IMR-90 (cell line): Measurements from ENCODE around the gene ANO9. TPM values are rescaled to one million over a fixed set of nuclear protein-coding genes. Genes with fewer than 3 reads are reported as not detected.

Experiments used
- ATAC-seq: fragments of 200-7000 bp; cut with Tn5 transposase; 2 replicates; pipeline ENCODE4 v1.9.1; 2020; ENCODE audit warnings: low read depth, mild to moderate bottlenecking, moderate library complexity
- BruUV-seq: library from RNA; stranded (reverse); fragments of 400-500 nt; replicated peaks from 2 replicates; lab custom pipeline; 2021; lab: Mats Ljungman, UMichigan
- CTCF ChIA-PET: fragments of 300-600 bp; formaldehyde crosslinking; extraction: SDS; loops from one replicate; lab custom pipeline; 2021; ENCODE audit warnings: antibody characterized with exemption; lab: Yijun Ruan, JAX
- POLR2A ChIA-PET: fragments of 300-600 bp; sonication (Branson Sonifier 250); formaldehyde crosslinking; loops from one replicate; lab custom pipeline; 2022; ENCODE audit warnings: antibody characterized with exemption; ENCODE audit not compliant: unreplicated experiment; lab: Charles Lee
- DNase-seq: peaks from one replicate; pipeline ENCODE4 v3.0.0; 2013
- H2AFZ ChIP-seq: replicated peaks from 2 replicates; pipeline ENCODE3; 2013; ENCODE audit warnings: low read length, mild to moderate bottlenecking; ENCODE audit not compliant: poor library complexity
- H2AK5ac ChIP-seq: 2 replicates; pipeline ENCODE4 v1.6.1; 2013; ENCODE audit warnings: low read depth, low read length, inconsistent platforms
- H2AK9ac ChIP-seq: replicated peaks from 2 replicates; pipeline ENCODE3; 2013; ENCODE audit warnings: mild to moderate bottlenecking, low read depth, low read length, moderate library complexity; ENCODE audit not compliant: poor library complexity
- H2BK120ac ChIP-seq: 2 replicates; pipeline ENCODE4 v1.6.1; 2013; ENCODE audit warnings: low read depth, low read length, inconsistent platforms
- H2BK15ac ChIP-seq: 3 replicates; pipeline ENCODE4 v1.6.1; 2013; ENCODE audit warnings: low read depth, low read length, inconsistent platforms
- H2BK20ac ChIP-seq: 2 replicates; pipeline ENCODE4 v1.6.1; 2013; ENCODE audit warnings: low read depth, mild to moderate bottlenecking, inconsistent platforms, low read length, moderate library complexity
- H2BK5ac ChIP-seq: 2 replicates; pipeline ENCODE4 v1.6.1; 2013; ENCODE audit warnings: mild to moderate bottlenecking, low read depth, low read length, inconsistent platforms; ENCODE audit not compliant: poor library complexity, severe bottlenecking
- H3K14ac ChIP-seq: replicated peaks from 2 replicates; pipeline ENCODE4 v1.6.1; 2013; ENCODE audit warnings: low read depth, low read length, inconsistent platforms
- H3K18ac ChIP-seq: 2 replicates; pipeline ENCODE4 v1.6.1; 2013; ENCODE audit warnings: low read depth, low read length, control low read depth
- H3K23ac ChIP-seq: 2 replicates; pipeline ENCODE4 v1.6.1; 2013; ENCODE audit warnings: low read depth, low read length, inconsistent platforms
- H3K27ac ChIP-seq: 2 replicates; pipeline ENCODE4 v1.5.1; 2013; ENCODE audit warnings: mild to moderate bottlenecking, control low read depth, low read length; ENCODE audit not compliant: insufficient read depth
- H3K27me3 ChIP-seq: 2 replicates; pipeline ENCODE4 v1.6.1; 2013; ENCODE audit warnings: low read length; ENCODE audit not compliant: control insufficient read depth, insufficient read depth
- H3K36me3 ChIP-seq: 2 replicates; pipeline ENCODE4 v1.6.1; 2013; ENCODE audit warnings: low read length, mixed read lengths; ENCODE audit not compliant: control insufficient read depth, insufficient read depth
- H3K4ac ChIP-seq: 2 replicates; pipeline ENCODE4 v1.6.1; 2013; ENCODE audit warnings: low read depth, low read length, inconsistent platforms
- H3K4me1 ChIP-seq: 2 replicates; pipeline ENCODE4 v1.6.1; 2013; ENCODE audit warnings: low read length, mixed read lengths; ENCODE audit not compliant: control insufficient read depth, insufficient read depth
- H3K4me2 ChIP-seq: 2 replicates; pipeline ENCODE4 v1.6.1; 2013; ENCODE audit warnings: low read depth, mild to moderate bottlenecking, control low read depth, low read length, moderate library complexity
- H3K4me3 ChIP-seq: 2 replicates; pipeline ENCODE4 v1.5.1; 2013; ENCODE audit warnings: low read depth, mild to moderate bottlenecking, control low read depth, low read length, moderate library complexity; ENCODE audit not compliant: insufficient read depth
- H3K56ac ChIP-seq: 2 replicates; pipeline ENCODE4 v1.6.1; 2013; ENCODE audit warnings: low read length, inconsistent platforms; ENCODE audit not compliant: insufficient read depth; ENCODE audit errors: extremely low read depth
- H3K79me1 ChIP-seq, 2 experiments: 2 replicates each; pipeline ENCODE4 v1.6.1; 2013; ENCODE audit warnings: low read length in 2 of 2, inconsistent platforms in 1 of 2, low read depth in 1 of 2
- H3K9ac ChIP-seq: 2 replicates; pipeline ENCODE4 v1.6.1; 2013; ENCODE audit warnings: low read depth, low read length, control low read depth
- H3K9me1 ChIP-seq: 2 replicates; pipeline ENCODE4 v1.6.1; 2013; ENCODE audit warnings: low read length, inconsistent platforms; ENCODE audit not compliant: insufficient read depth
- H3K9me3 ChIP-seq: 2 replicates; pipeline ENCODE4 v1.6.1; 2013; ENCODE audit warnings: low read length; ENCODE audit not compliant: control insufficient read depth, insufficient read depth
- H4K20me1 ChIP-seq: 2 replicates; pipeline ENCODE4 v1.6.1; 2013; ENCODE audit warnings: low read length, inconsistent platforms; ENCODE audit not compliant: insufficient read depth
- H4K5ac ChIP-seq: 2 replicates; pipeline ENCODE4 v1.6.1; 2013; ENCODE audit warnings: mild to moderate bottlenecking, low read depth, low read length, control low read depth
- H4K8ac ChIP-seq, 2 experiments: 2 replicates each; pipeline ENCODE4 v1.6.1; 2013; ENCODE audit warnings: low read depth in 2 of 2, low read length in 2 of 2, control low read depth in 1 of 2, inconsistent platforms in 1 of 2
- H4K91ac ChIP-seq: 2 replicates; pipeline ENCODE4 v1.6.1; 2013; ENCODE audit warnings: low read depth, low read length, inconsistent platforms; ENCODE audit not compliant: insufficient read depth
- CEBPB ChIP-seq: IDR thresholded peaks from 2 replicates; pipeline ENCODE4 v1.6.1; 2012; ENCODE audit warnings: low read depth, low read length, improper control_type of control experiment
- CHD1 ChIP-seq: IDR thresholded peaks from 2 replicates; pipeline ENCODE4 v1.6.1; 2012; ENCODE audit warnings: low read depth, low read length, improper control_type of control experiment
- WGBS, 2 experiments: methylation state at CpG; one replicate each; pipeline versions ENCODE4 v1.1.5 to v1.1.7; 2013; ENCODE audit warnings: missing lambda C conversion rate in 2 of 2; ENCODE audit not compliant: insufficient read length in 1 of 2; ENCODE audit errors: extremely low coverage in 2 of 2; 5-methylcytosine and 5-hydroxymethylcytosine counted together
- dilution Hi-C: fragments of 300-500 bp; cut with HindIII; formaldehyde crosslinking; loops from one replicate; pipeline ENCODE4 v1.14.3; 2018; ENCODE audit warnings: low sequenced_read_pairs; ENCODE audit not compliant: unreplicated experiment
- in situ Hi-C: fragments of 300-500 bp; cut with MboI; formaldehyde crosslinking; loops from 3 replicates; pipeline ENCODE4 v1.14.3; 2019; ENCODE audit warnings: low sequenced_read_pairs, inconsistent platforms, mixed read lengths
- intact Hi-C: fragments of 100-400 bp; cut with micrococcal nuclease; formaldehyde crosslinking; loops from 2 replicates; pipeline ENCODE4 v1.10.0; 2022
- polyA plus RNA-seq, 3 experiments: library from polyadenylated mRNA; depleted of rRNA; stranded (reverse); fragments of >200 nt; gene quantifications; 2 replicates each; pipeline ENCODE4 v1.2.3, GENCODE V29; 2012; ENCODE audit warnings: low replicate concordance in 1 of 3
- total RNA-seq: library from RNA; depleted of rRNA; stranded (reverse); fragments of >200 nt; gene quantifications from 2 replicates; pipeline ENCODE4 v1.2.3, GENCODE V29; 2012

The ANO9 gene
- total and polyA plus RNA-seq, 2 of the 4 experiments (the other 2 are of a cell fraction): not detected

DNA sequence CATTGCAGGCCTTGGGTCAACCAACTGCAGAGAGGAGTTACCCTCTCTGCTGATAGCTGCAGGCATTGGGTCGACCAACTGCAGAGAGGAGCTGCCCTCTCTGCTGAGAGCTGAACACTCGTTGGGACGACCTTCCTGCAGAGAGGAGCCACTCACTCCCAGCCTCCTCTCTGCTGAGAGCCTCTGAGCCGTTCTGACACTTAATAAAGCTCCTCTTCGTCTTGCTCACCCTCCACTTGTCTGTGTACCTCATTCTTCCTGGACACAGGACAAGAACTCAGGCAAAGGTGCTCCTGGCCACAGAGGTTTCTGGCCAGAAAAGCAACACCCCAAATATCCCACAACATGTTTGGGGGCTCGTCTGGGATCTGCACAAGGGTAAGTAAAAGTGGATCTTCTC, 55.3 kb downstream of the ANO9 start:
- H3K27ac ChIP-seq: no peak overlapping the region
- no peak overlapping the region for H3K14ac ChIP-seq
- H3K79me1 ChIP-seq: no peaks in the 10 kb centered on the region
- ATAC-seq: no peak
- no peak overlapping the region for H2BK120ac ChIP-seq
- 83% methylated on average over 1 of the region's 6 CpGs; no CpG with 5 or more reads in 1 of the 2 experiments for WGBS, 2 experiments
- no peak overlapping the region for H2BK15ac ChIP-seq
- in situ Hi-C loops (no loop called here), dilution Hi-C loops (no loop called here), intact Hi-C loops (no loop called here)
- no peak overlapping the region for H3K18ac ChIP-seq
- H4K91ac ChIP-seq: no peak overlapping the region
- H3K27me3 ChIP-seq: peaks cover 8% of the 10 kb centered on the region; the same call in 1 of the 2 replicates
- no peaks in the 10 kb centered on the region for H4K20me1 ChIP-seq
- TF ChIP-seq CHD1: no peak
- no peak for TF ChIP-seq CEBPB
- H2AK9ac ChIP-seq: no peak overlapping the region
- no peak overlapping the region for H3K56ac ChIP-seq
- CTCF ChIA-PET: interaction anchor here (1.3 kb wide), 1 partner anchor 54 kb away, joined by 3 read pairs; no protein-coding TSS in a partner anchor
- H2BK5ac ChIP-seq: no peak overlapping the region
- H3K4me1 ChIP-seq: no peaks in the 10 kb centered on the region
- H3K23ac ChIP-seq: no peak overlapping the region
- no peak overlapping the region for H2AFZ ChIP-seq
- peaks cover 6% of the 10 kb centered on the region; the same call in 1 of the 2 replicates for H3K9me3 ChIP-seq
- no peaks in the 10 kb centered on the region for H3K36me3 ChIP-seq
- no TSS peak for BruUV-seq
- H3K9ac ChIP-seq: no peak overlapping the region
- H2BK20ac ChIP-seq: no peak overlapping the region
- no peak overlapping the region for H3K4ac ChIP-seq
- DNase-seq: no peak
- no peaks in the 10 kb centered on the region for H3K9me1 ChIP-seq
- no peak overlapping the region for H3K4me3 ChIP-seq
- H4K5ac ChIP-seq: no peak overlapping the region
- H3K4me2 ChIP-seq: no peak overlapping the region
- POLR2A ChIA-PET: no interaction called here
- H4K8ac ChIP-seq: no peak overlapping the region
- H2AK5ac ChIP-seq: no peak overlapping the region
